Tibial nerve (tissue), 4 donors: ENCODE measurements around the gene LEF1. TPM values are rescaled to one million over a fixed set of nuclear protein-coding genes. Genes with fewer than 3 reads are reported as not detected.

Experiments
- DNase-seq, 2 donors: peaks; one replicate each; pipeline ENCODE4 v3.0.0-alpha.2; 2019; ENCODE audit warnings: low spot score in 2 of 2
- H3K27ac ChIP-seq, 4 donors: fragments of 200-600 bp; sonication (generic) in 3 of 4; one replicate each; pipeline ENCODE4 v1.5.1; 2017 to 2019; ENCODE audit warnings: mild to moderate bottlenecking in 1 of 4
- H3K27me3 ChIP-seq, 2 donors: fragments of 200-600 bp; sonication (generic) in 1 of 2; one replicate each; pipeline versions ENCODE4 v1.5.1 to v1.6.0; 2017 to 2019
- H3K36me3 ChIP-seq, 3 donors: fragments of 200-600 bp; sonication (generic); one replicate each; pipeline ENCODE4 v1.5.1; 2018 to 2019
- H3K4me1 ChIP-seq, 4 donors: fragments of 200-600 bp; sonication (generic) in 3 of 4; one replicate each; pipeline ENCODE4 v1.5.1; 2017 to 2019
- H3K4me3 ChIP-seq, 4 donors: fragments of 200-600 bp; sonication (generic) in 3 of 4; one replicate each; pipeline ENCODE4 v1.5.1; 2017 to 2019; ENCODE audit warnings: mild to moderate bottlenecking in 1 of 4, moderate library complexity in 1 of 4
- H3K9me3 ChIP-seq, 4 donors: fragments of 200-600 bp; sonication (generic) in 3 of 4; one replicate each; pipeline ENCODE4 v1.5.1; 2017 to 2019
- CTCF ChIP-seq, 5 experiments: fragments of 200-600 bp in 3 of 5; fragments of 450-650 bp in 2 of 5; sonication (generic) in 3 of 5; IDR thresholded peaks; one replicate each; pipeline ENCODE4 v1.5.1; 2016 to 2019; ENCODE audit warnings: antibody characterized with exemption in 5 of 5, mild to moderate bottlenecking in 3 of 5, moderate library complexity in 2 of 5
- EP300 ChIP-seq, 2 donors: sonication (generic); formaldehyde crosslinking; IDR thresholded peaks; one replicate each; pipeline ENCODE4 v1.6.1; 2017; ENCODE audit warnings: antibody characterized with exemption in 2 of 2, mild to moderate bottlenecking in 1 of 2
- POLR2A ChIP-seq, 2 donors: fragments of 450-650 bp; IDR thresholded peaks; one replicate each; pipeline ENCODE4 v1.6.1; 2017; ENCODE audit warnings: antibody characterized with exemption in 2 of 2, mild to moderate bottlenecking in 2 of 2, moderate library complexity in 2 of 2
- WGBS, 2 donors: methylation state at CpG; one replicate each; pipeline ENCODE4 v1.1.5; 2018; 5-methylcytosine and 5-hydroxymethylcytosine counted together
- total RNA-seq, 4 donors: library from RNA; depleted of rRNA; stranded (reverse); fragments of >200 nt; gene quantifications; one replicate each; pipeline ENCODE4 v1.1.0, GENCODE V29; 2016

LEF1 gene
- total RNA-seq, 4 donors from 2014 or later: 1.9 to 11.7 (median 8.3) TPM

GRCh38 chr4:108103099-108103862 lies 65.5 kb downstream of the LEF1 start:
- 77 to 82% methylated on average over 5 of the region's 5 CpGs for whole genome bisulfite sequencing, 2 donors
- Histone ChIP-seq H3K9me3 (no peaks in the 10 kb centered on the region), H3K4me3 (no peak overlapping the region), H3K36me3 (no peaks in the 10 kb centered on the region), H3K27me3 (no peaks in the 10 kb centered on the region), H3K4me1 (no peaks in the 10 kb centered on the region), H3K27ac (no peak overlapping the region)
- TF ChIP-seq CTCF (IDR thresholded peaks at IDR 0.05): no peak
- no peak for TF ChIP-seq POLR2A (IDR thresholded peaks at IDR 0.05)
- no peak for TF ChIP-seq EP300 (IDR thresholded peaks at IDR 0.05)
- DNase-seq: no peak

GRCh38 chr4:108100827-108101226 lies 67.9 kb downstream of the LEF1 start:
- Histone ChIP-seq H3K36me3 (no peaks in the 10 kb centered on the region), H3K27ac (no peak overlapping the region), H3K4me3 (no peak overlapping the region), H3K4me1 (no peaks in the 10 kb centered on the region), H3K27me3 (no peaks in the 10 kb centered on the region), H3K9me3 (no peaks in the 10 kb centered on the region)
- TF ChIP-seq EP300 (IDR thresholded peaks at IDR 0.05) (no peak), POLR2A (IDR thresholded peaks at IDR 0.05) (no peak), CTCF (IDR thresholded peaks at IDR 0.05) (no peak)
- 45 to 49% methylated on average over 1 of the region's 1 CpG for WGBS, 2 donors
- DNase-seq: no peak

DNA sequence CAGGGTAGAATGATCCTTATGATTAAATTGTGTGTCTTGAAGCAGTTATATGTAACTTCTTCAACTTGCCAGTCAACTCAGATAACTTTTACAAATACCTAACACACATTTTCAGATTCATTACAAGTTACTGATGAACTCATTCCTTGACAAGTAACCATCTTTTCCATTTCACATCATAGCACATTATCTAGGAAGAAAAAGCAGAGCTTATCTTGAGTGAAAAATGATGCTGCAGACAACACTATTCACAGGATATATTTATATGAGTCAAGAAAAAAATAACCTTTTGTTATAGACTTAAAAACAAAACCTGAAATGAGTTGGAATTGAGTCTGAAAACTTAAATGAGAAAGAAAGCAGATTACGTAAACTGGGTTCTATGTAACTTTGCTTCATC lies 68.9 kb downstream of the LEF1 start:
- H3K4me3 ChIP-seq: no peak overlapping the region
- WGBS, 2 donors: 96% methylated on average over 1 of the region's 1 CpG
- no peak for DNase-seq
- H3K27me3 ChIP-seq: no peaks in the 10 kb centered on the region
- no peaks in the 10 kb centered on the region for H3K36me3 ChIP-seq
- H3K27ac ChIP-seq: no peak overlapping the region
- TF ChIP-seq POLR2A (IDR thresholded peaks at IDR 0.05) (no peak), EP300 (IDR thresholded peaks at IDR 0.05) (no peak), CTCF (IDR thresholded peaks at IDR 0.05) (no peak)
- no peaks in the 10 kb centered on the region for H3K9me3 ChIP-seq
- no peaks in the 10 kb centered on the region for H3K4me1 ChIP-seq

DNA sequence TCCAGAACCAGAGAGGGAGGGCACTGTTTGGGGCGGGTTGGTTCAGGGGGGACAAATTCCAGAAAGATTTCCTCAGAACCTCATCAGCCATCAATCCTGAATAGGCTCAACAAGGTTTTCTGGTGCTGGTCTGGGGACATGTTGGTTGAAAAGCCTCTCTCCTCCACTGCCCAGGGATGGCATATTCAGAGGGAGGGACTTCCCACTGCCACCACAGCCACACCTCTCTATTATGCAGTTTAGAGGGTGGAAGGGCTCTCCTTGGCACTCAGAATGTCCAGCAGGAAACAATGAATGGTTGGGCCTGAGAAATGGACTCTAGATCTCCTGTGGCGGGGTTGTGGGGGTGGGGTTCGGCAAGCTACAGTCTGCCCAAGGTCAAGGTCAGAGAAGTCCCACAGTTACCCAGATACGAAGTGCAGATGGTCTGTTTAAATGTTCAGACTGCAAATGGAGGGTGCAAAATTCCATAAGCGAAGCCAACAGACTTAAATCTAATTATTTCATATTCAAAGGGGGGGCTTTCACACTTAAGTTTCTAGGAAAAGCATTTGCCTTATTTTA lies 70.7 kb downstream of the LEF1 start:
- WGBS, 2 donors: 72% methylated on average over 5 of the region's 5 CpGs
- no peak for DNase-seq

More for the DNA sequence above, 70.7 kb downstream of the LEF1 start:
- Histone ChIP-seq H3K27ac (no peak overlapping the region), H3K27me3 (no peaks in the 10 kb centered on the region), H3K4me3 (no peak overlapping the region), H3K9me3 (no peaks in the 10 kb centered on the region), H3K4me1 (no peaks in the 10 kb centered on the region), H3K36me3 (no peaks in the 10 kb centered on the region)
- TF ChIP-seq EP300 (IDR thresholded peaks at IDR 0.05) (no peak), CTCF (IDR thresholded peaks at IDR 0.05) (no peak), POLR2A (IDR thresholded peaks at IDR 0.05) (no peak)
